ENCODE measurements around the gene TJP3.

GRCh38 chr19:3790209-3790734 is 82.1 kb downstream of the TJP3 start:
- TF ChIP-seq CTCF (IDR thresholded peaks at IDR 0.05) (no peak), POLR2A (IDR thresholded peaks at IDR 0.05) (no peak)
